22Rv1 (cell line): ENCODE results near the gene IQSEC3.

Source experiments
- H3K27ac ChIP-seq: fragments of 450-650 bp; 2 replicates; pipeline ENCODE4 v1.5.1; 2017
- ZFX ChIP-seq: fragments of 450-650 bp; IDR thresholded peaks from 2 replicates; pipeline ENCODE4 v1.6.1; 2017; ENCODE audit warnings: antibody characterized with exemption, borderline replicate concordance
- TF ChIP-seq, protein P1 (sequence below): fragments of 450-650 bp; IDR thresholded peaks from 2 replicates; pipeline ENCODE4 v1.5.1; 2017; ENCODE audit warnings: mild to moderate bottlenecking

The IQSEC3 gene

DNA sequence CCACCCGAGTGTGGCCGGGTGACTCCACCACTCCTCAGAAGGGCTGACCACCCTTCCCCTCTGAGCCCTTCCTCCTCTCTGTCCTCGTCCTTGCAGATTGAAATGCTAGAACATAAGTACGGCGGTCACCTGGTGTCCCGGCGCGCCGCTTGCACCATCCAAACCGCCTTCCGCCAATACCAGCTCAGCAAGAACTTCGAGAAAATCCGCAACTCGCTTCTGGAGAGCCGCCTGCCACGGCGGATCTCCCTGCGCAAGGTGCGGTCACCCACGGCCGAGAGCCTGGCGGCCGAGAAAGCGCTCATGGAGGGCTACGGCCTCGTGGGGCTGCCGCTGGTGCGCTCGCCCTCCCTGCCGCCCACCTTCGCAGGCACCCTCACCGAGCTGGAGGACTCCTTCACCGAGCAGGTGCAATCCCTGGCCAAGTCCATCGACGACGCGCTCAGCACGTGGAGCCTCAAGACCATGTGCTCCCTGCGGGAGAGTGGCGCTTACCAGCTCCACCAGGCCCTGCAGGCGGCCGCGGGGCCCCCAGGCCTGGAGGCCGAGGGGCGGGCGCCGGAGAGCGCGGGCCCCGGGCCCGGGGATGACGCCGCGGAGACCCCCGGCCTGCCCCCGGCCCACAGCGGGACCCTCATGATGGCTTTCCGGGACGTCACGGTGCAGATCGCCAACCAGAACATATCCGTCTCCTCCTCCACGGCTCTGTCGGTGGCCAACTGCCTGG, 71.8 kb downstream of the IQSEC3 start:
- TF ChIP-seq, protein P1, sequence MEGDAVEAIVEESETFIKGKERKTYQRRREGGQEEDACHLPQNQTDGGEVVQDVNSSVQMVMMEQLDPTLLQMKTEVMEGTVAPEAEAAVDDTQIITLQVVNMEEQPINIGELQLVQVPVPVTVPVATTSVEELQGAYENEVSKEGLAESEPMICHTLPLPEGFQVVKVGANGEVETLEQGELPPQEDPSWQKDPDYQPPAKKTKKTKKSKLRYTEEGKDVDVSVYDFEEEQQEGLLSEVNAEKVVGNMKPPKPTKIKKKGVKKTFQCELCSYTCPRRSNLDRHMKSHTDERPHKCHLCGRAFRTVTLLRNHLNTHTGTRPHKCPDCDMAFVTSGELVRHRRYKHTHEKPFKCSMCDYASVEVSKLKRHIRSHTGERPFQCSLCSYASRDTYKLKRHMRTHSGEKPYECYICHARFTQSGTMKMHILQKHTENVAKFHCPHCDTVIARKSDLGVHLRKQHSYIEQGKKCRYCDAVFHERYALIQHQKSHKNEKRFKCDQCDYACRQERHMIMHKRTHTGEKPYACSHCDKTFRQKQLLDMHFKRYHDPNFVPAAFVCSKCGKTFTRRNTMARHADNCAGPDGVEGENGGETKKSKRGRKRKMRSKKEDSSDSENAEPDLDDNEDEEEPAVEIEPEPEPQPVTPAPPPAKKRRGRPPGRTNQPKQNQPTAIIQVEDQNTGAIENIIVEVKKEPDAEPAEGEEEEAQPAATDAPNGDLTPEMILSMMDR, result no peak
- no peak for TF ChIP-seq ZFX
- no peak overlapping the region for H3K27ac ChIP-seq

DNA sequence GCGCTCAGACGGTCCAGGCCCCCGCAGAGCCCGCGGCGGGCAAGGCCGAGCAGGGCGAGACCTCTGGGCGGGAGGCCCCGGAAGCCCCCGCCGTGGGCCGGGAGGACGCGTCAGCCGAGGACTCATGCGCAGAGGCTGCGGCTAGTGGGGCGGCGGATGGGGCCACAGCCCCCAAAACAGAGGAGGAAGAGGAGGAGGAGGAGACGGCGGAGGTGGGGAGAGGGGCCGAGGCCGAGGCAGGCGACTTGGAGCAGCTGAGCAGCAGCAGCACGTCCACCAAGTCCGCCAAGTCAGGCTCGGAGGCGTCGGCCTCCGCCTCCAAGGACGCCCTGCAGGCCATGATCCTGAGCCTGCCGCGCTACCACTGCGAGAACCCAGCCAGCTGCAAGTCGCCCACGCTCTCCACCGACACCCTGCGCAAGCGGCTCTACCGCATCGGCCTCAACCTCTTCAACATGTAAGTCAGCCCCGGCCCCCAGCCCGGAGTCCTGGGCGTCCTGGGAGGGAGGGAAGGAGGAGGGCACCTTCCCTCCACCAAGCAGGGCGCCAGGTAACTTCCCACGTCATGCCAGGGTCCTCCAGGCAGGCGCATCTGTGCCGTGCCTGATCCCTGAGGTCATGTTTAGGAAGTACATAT, 72.4 kb downstream of the IQSEC3 start:
- H3K27ac ChIP-seq, result no peak overlapping the region
- no peak for TF ChIP-seq ZFX
- TF ChIP-seq, protein P1, result no peak

DNA sequence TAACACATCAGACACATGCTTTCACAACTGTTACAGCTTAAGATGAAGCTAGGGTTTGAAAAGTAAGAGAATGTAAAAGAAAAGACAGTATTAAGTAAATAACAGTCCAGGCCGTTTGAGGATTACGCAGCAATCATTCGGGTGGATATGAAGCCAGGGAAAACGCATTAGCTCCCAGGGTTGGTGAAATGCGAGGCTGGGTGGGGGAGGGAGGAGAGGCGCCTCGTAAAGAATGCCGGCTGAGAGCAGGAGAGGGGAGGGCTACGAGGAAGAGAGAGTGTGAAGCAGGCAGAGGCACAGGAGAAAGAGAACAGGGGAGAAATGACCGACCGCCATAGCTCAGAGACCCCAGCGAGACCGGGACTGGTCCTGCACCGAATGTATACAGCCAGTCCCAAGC, 73.0 kb downstream of the IQSEC3 start:
- no peak overlapping the region for H3K27ac ChIP-seq
- TF ChIP-seq, protein P1, result no peak
- TF ChIP-seq ZFX, result no peak

DNA sequence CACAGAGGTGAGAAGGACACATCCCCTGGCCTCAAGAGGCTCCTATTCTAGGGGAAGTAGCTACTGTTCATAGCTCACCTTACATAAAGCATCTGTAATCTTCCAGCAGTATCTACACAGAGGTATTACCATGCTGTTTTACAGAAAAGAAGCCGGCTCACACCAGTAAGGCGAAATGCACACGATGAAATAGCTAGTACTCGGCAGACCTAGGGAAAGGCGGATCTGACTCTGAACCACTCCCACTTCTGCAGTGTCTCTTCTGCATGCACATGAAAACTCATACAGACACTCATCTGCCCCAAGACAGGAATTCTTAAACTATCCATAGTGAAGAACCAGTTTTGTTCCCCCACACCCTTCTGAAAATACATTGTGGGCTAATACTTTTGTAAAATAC, 73.6 kb downstream of the IQSEC3 start:
- H3K27ac ChIP-seq, result no peak overlapping the region
- no peak for TF ChIP-seq ZFX
- TF ChIP-seq, protein P1, result no peak

DNA sequence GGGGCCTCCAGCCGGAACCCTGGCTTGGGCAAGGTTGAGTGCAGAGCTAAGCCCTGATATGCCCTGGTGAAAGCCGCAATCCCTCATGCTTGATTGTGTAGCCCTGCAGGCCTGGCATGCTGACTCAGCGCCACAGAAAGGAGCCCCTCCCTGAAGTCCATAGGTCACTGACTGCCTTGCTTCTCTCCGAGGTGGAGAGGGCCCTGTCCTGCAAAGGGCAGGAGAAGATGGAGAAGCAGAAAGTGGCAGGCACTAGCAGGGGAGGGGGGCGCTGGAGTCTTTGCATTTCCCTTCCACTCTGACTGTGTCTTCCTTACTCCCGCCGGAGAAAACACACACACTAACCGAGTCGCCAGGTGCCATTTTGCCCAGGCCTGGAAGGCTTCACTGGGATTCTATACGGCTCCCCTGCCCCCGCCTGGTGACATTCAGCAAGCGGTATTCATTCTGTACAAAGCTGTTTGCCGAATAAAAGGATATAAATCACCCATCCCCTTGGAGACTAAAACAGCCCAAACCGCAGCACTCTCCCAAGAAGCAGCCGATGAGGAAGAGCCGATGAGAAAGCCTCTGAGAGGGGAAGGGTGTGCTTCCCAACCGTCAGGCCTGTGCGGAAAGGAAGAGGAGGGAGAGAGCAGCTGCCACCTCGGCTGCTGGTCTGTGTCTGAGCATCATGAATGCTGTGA, 77.5 kb downstream of the IQSEC3 start:
- no peak overlapping the region for H3K27ac ChIP-seq
- no peak for TF ChIP-seq ZFX
- TF ChIP-seq, protein P1, result no peak

DNA sequence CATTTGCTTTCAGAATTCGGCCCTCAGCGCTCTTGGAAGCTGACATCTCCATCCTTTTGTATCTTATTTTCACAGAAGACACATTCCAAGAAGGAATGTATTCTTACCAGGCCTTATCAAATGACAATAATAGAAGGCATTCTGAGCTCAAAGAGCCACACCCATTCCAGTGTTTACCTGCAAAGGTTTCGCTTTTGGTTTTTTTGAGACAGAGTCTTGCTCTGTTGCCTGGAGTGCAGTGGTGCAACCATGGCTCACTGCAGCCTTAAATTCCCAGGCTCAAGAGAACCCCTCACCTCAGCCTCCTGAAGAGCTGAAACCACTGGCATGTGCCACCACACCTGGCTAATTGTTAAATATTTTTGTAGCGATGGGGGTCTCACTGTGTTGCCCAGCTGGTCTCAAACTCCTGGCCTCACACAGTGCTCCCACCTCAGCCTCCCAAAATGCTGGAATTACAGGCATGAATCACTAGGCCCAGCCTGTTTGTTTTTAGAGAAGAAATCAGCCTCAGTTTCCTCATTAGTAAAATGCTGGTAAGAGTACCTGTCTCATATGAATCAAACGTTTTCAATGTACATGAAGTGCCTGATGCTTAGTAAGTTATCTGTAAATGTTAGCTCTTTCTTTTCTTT, 78.2 kb downstream of the IQSEC3 start:
- TF ChIP-seq ZFX, result no peak
- TF ChIP-seq, protein P1, result no peak
- H3K27ac ChIP-seq, result no peak overlapping the region
